HepG2 (cell line): ENCODE data around the gene ZNF287. TPM values are rescaled to one million over a fixed set of nuclear protein-coding genes. Genes with fewer than 3 reads are reported as not detected.

Source experiments
- TARDBP ChIP-seq: sonication (generic); formaldehyde crosslinking; IDR thresholded peaks from 2 replicates; pipeline ENCODE4 v1.8.0; 2022; ENCODE audit warnings: mild to moderate bottlenecking, missing genetic modification reagents
- WIZ ChIP-seq: sonication (generic); formaldehyde crosslinking; IDR thresholded peaks from 2 replicates; pipeline ENCODE4 v1.5.1; 2020; ENCODE audit warnings: mild to moderate bottlenecking, missing genetic modification reagents
- ZBTB40 ChIP-seq, 2 experiments: fragments of 450-650 bp in 1 of 2; sonication (generic) in 1 of 2; formaldehyde crosslinking in 1 of 2; IDR thresholded peaks; 2 replicates each; pipeline versions ENCODE4 v1.6.1 to v1.8.0; 2016 to 2022; ENCODE audit warnings: antibody characterized with exemption in 1 of 2, mild to moderate bottlenecking in 1 of 2, missing genetic modification reagents in 1 of 2
- ZFP91 ChIP-seq: sonication (generic); formaldehyde crosslinking; IDR thresholded peaks from 2 replicates; pipeline ENCODE4 v1.9.0; 2022; ENCODE audit warnings: missing genetic modification reagents, mild to moderate bottlenecking, borderline replicate concordance
- ZNF10 ChIP-seq: sonication (generic); formaldehyde crosslinking; IDR thresholded peaks from 2 replicates; pipeline ENCODE4 v1.4.0; 2020; ENCODE audit warnings: mild to moderate bottlenecking, low read depth, missing genetic modification reagents, borderline replicate concordance
- ZNF232 ChIP-seq: sonication (generic); formaldehyde crosslinking; IDR thresholded peaks from 2 replicates; pipeline ENCODE4 v1.4.0; 2020; ENCODE audit warnings: missing genetic modification reagents, borderline replicate concordance
- ZNF550 ChIP-seq: sonication (generic); formaldehyde crosslinking; IDR thresholded peaks from 2 replicates; pipeline ENCODE4 v1.4.0; 2020; ENCODE audit warnings: mild to moderate bottlenecking, missing genetic modification reagents, borderline replicate concordance
- ZNF615 ChIP-seq: sonication (generic); formaldehyde crosslinking; IDR thresholded peaks from 2 replicates; pipeline ENCODE4 v1.5.0; 2020; ENCODE audit warnings: mild to moderate bottlenecking, missing genetic modification reagents, borderline replicate concordance
- ZNF747 ChIP-seq: sonication (generic); formaldehyde crosslinking; IDR thresholded peaks from 2 replicates; pipeline ENCODE4 v1.8.1; 2023; ENCODE audit warnings: missing genetic modification reagents, mild to moderate bottlenecking, borderline replicate concordance
- polyA plus RNA-seq, 8 experiments: library from polyadenylated mRNA; depleted of rRNA in 3 of 8; stranded (reverse) in 7 of 8; unstranded in 1 of 8; fragments of >200 nt; fragmentation: Illumina TruSeq in 4 of 8; extraction: Trizol in 4 of 8; gene quantifications; 2 replicates each; pipeline versions ENCODE4 v1.2.1 to v1.2.3, GENCODE V29; 2011 to 2016; ENCODE audit warnings: low read depth in 4 of 8, missing spikeins in 1 of 8, mixed read lengths in 1 of 8; ENCODE audit not compliant: insufficient read depth in 1 of 8
- total RNA-seq, 5 experiments: library from RNA; depleted of rRNA; stranded (reverse); fragments of >200 nt; fragmentation: Illumina TruSeq; extraction: Trizol; gene quantifications; 2 replicates each; pipeline ENCODE4 v1.2.3, GENCODE V29; 2016; ENCODE audit warnings: low read depth in 1 of 5
- TF ChIP-seq, protein P1 (sequence below): sonication (generic); formaldehyde crosslinking; IDR thresholded peaks from 2 replicates; pipeline ENCODE4 v1.5.0; 2020; ENCODE audit warnings: missing genetic modification reagents, mild to moderate bottlenecking, borderline replicate concordance
- TF ChIP-seq, protein P2 (sequence below): sonication (generic); formaldehyde crosslinking; IDR thresholded peaks from 2 replicates; pipeline ENCODE4 v1.4.0; 2020; ENCODE audit warnings: missing genetic modification reagents

Gene ZNF287
- total and polyA plus RNA-seq, 2 of the 13 experiments (the other 11 are each of a cell fraction or from before 2014, with no cell fraction given): 0.21 TPM; not detected in 1

DNA sequence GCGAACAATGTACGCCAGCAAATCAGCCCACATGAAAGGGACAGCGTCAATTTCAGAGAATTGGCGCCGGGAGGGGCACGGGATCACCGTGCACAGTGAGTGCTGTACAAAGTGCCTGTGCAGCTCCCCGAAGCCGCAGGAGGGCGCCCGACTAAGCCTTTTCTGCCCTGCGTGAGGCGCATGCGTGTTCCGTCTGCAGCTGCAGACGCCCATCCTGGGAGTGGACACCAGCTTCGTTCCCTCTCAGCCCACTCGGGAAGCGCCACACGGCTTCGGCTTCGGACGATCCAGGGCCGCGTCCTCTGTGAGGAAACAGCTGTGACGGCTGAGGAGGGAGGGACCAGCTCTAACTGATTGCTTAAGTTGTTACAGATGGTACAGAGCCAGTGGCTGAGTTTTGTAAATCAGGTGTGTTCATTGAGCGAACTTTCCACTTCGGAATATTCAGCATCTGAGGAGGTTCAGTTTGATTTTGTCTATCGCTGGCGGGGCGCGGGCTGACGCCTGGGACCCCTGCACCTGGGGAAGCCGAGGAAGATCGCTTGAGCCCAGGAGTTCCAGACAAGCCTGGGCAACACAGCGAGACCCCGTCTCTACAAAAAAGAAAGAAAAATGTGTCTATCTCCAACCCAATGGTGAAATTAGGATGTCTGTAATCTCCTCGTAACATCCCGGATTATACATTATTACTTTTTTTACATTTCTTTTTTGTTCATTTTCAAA is 15.4 kb upstream of the ZNF287 start (continued):
- TF ChIP-seq ZBTB40 (IDR thresholded peaks at IDR 0.05) (no peak), ZBTB40 (CRISPR knock-in tag; IDR thresholded peaks at IDR 0.05) (no peak), ZNF10 (0 out of 2 replicates have a peak, but pooled peaks have one; percentile 34), ZNF747 (CRISPR knock-in tag) (0 out of 2 replicates have a peak, but pooled peaks have one; percentile 63), ZNF615 (no peak), TARDBP (peak; percentile 43; the same call in 1 of the 2 replicates), WIZ (CRISPR knock-in tag) (0 out of 2 replicates have a peak, but pooled peaks have one; percentile 57), ZNF550 (CRISPR knock-in tag) (no peak), ZNF232 (CRISPR knock-in tag) (no peak), ZFP91 (CRISPR knock-in tag) (peak; percentile 50; the same call in 1 of the 2 replicates)
- TF ChIP-seq, protein P1, sequence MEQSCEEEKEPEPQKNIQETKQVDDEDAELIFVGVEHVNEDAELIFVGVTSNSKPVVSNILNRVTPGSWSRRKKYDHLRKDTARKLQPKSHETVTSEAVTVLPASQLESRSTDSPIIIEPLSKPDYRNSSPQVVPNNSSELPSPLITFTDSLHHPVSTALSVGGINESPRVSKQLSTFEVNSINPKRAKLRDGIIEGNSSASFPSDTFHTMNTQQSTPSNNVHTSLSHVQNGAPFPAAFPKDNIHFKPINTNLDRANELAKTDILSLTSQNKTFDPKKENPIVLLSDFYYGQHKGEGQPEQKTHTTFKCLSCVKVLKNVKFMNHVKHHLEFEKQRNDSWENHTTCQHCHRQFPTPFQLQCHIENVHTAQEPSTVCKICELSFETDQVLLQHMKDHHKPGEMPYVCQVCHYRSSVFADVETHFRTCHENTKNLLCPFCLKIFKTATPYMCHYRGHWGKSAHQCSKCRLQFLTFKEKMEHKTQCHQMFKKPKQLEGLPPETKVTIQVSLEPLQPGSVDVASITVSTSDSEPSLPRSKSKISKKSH (CRISPR knock-in tag): peak; percentile 61; the same call in 1 of the 2 replicates
- TF ChIP-seq, protein P2, sequence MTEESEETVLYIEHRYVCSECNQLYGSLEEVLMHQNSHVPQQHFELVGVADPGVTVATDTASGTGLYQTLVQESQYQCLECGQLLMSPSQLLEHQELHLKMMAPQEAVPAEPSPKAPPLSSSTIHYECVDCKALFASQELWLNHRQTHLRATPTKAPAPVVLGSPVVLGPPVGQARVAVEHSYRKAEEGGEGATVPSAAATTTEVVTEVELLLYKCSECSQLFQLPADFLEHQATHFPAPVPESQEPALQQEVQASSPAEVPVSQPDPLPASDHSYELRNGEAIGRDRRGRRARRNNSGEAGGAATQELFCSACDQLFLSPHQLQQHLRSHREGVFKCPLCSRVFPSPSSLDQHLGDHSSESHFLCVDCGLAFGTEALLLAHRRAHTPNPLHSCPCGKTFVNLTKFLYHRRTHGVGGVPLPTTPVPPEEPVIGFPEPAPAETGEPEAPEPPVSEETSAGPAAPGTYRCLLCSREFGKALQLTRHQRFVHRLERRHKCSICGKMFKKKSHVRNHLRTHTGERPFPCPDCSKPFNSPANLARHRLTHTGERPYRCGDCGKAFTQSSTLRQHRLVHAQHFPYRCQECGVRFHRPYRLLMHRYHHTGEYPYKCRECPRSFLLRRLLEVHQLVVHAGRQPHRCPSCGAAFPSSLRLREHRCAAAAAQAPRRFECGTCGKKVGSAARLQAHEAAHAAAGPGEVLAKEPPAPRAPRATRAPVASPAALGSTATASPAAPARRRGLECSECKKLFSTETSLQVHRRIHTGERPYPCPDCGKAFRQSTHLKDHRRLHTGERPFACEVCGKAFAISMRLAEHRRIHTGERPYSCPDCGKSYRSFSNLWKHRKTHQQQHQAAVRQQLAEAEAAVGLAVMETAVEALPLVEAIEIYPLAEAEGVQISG (CRISPR knock-in tag): peak; percentile 56; the same call in 1 of the 2 replicates
